H1 (cell line): Measurements from ENCODE around the gene LITAF. TPM values are rescaled to one million over a fixed set of nuclear protein-coding genes. Genes with fewer than 3 reads are reported as not detected.

ENCODE experiments used
- ASH2L ChIP-seq: fragments of 200-600, 300-600 bp; sonication (generic); IDR thresholded peaks from one replicate; pipeline ENCODE4 v1.7.1; 2017; ENCODE audit warnings: low read length
- BCL11A ChIP-seq, 2 experiments: IDR thresholded peaks; one replicate each; pipeline ENCODE4 v1.6.1; 2011; ENCODE audit warnings: low read depth in 2 of 2, low read length in 2 of 2, mild to moderate bottlenecking in 2 of 2
- CHD2 ChIP-seq: IDR thresholded peaks from 2 replicates; pipeline ENCODE4 v1.6.1; 2012; ENCODE audit warnings: low read length, improper control_type of control experiment
- CREB1 ChIP-seq: IDR thresholded peaks from 2 replicates; pipeline ENCODE4 v1.6.1; 2012; ENCODE audit warnings: inconsistent platforms
- HDAC2 ChIP-seq, 2 experiments: fragments of 300-600 bp in 1 of 2; sonication (generic) in 1 of 2; IDR thresholded peaks; 2 replicates each; pipeline ENCODE4 v1.6.1; 2011 to 2012; ENCODE audit warnings: low read depth in 2 of 2, low read length in 2 of 2, mild to moderate bottlenecking in 2 of 2, moderate library complexity in 2 of 2, borderline replicate concordance in 1 of 2, inconsistent platforms in 1 of 2
- HDAC6 ChIP-seq: IDR thresholded peaks from one replicate; pipeline ENCODE4 v1.7.1; 2012; ENCODE audit warnings: low read depth, mild to moderate bottlenecking, inconsistent platforms, low read length, moderate library complexity
- NANOG ChIP-seq: IDR thresholded peaks from 2 replicates; pipeline ENCODE4 v1.6.1; 2011; ENCODE audit warnings: low read length, low read depth, mild to moderate bottlenecking, inconsistent platforms; ENCODE audit not compliant: insufficient read depth, poor library complexity, severe bottlenecking
- POU5F1 ChIP-seq: IDR thresholded peaks from 2 replicates; pipeline ENCODE4 v1.6.1; 2011; ENCODE audit warnings: low read depth, mild to moderate bottlenecking, low read length, moderate library complexity
- SUZ12 ChIP-seq: fragments of 200-600 bp; sonication (generic); IDR thresholded peaks from 2 replicates; pipeline ENCODE4 v1.6.1; 2012; ENCODE audit warnings: mild to moderate bottlenecking, inconsistent platforms, low read length, moderate library complexity, mixed read lengths
- TAF1 ChIP-seq: IDR thresholded peaks from 2 replicates; pipeline ENCODE4 v1.6.1; 2011; ENCODE audit warnings: mild to moderate bottlenecking, low read depth, low read length
- ZNF274 ChIP-seq: IDR thresholded peaks from 2 replicates; pipeline ENCODE4 v1.7.0; 2012; ENCODE audit warnings: low read length, borderline replicate concordance; ENCODE audit errors: extremely low read depth
- polyA plus RNA-seq, 7 experiments: library from polyadenylated mRNA; depleted of rRNA in 3 of 7; stranded (reverse) in 5 of 7; unstranded in 2 of 7; fragments of >200 nt in 5 of 7; fragments of 200-250 nt in 2 of 7; gene quantifications; 1 replicate in 5 of 7; 2 replicates in 1 of 7; 4 replicates in 1 of 7; pipeline versions ENCODE4 v1.2.1 to v1.2.3, GENCODE V29; 2011 to 2013; ENCODE audit warnings: missing spikeins in 2 of 7, mixed read lengths in 2 of 7
- total RNA-seq: library from RNA; stranded (reverse); fragmentation: NEBNext Ultra II Directional; extraction: Animal tissue kit (Norgen Biotek cat#: 25700); gene quantifications from 2 replicates; pipeline ENCODE4 v1.2.1, GENCODE V29; 2021
- TF ChIP-seq, protein P1 (sequence below): IDR thresholded peaks from 2 replicates; pipeline ENCODE4 v1.6.1; 2012; ENCODE audit warnings: inconsistent platforms
- TF ChIP-seq, protein P2 (sequence below): IDR thresholded peaks from 2 replicates; pipeline ENCODE4 v1.6.1; 2012; ENCODE audit warnings: inconsistent platforms

Gene LITAF
- total and polyA plus RNA-seq, 2 of the 8 experiments (the other 6 are each of a cell fraction or from before 2014, with no cell fraction given): 165 to 205 TPM

DNA sequence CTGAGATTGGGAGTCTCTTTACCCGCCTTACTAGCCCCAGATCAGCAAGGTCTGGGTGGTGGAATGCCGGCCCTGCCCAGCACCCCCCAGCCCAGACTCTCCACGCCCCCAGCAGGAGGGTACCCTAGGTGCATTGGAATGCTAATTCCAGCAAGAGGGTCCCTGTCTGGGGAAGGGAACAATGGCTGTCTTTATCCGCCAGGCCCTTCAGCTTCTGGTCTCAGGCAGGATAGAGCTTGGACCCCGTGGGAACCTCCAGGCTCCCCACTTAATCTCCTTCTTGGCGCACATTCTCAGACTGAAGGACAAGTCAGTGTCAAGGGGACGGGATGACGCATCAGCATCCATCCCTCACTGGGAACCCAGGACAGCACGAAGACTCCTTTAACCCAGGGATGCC is 85.1 kb downstream of the LITAF start (continued):
- no peak for TF ChIP-seq BCL11A (IDR thresholded peaks at IDR 0.05; ENCODE audit: low read depth in 2 of 2, low read length in 2 of 2)
- TF ChIP-seq, protein P1, sequence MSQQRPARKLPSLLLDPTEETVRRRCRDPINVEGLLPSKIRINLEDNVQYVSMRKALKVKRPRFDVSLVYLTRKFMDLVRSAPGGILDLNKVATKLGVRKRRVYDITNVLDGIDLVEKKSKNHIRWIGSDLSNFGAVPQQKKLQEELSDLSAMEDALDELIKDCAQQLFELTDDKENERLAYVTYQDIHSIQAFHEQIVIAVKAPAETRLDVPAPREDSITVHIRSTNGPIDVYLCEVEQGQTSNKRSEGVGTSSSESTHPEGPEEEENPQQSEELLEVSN: no peak
- TF ChIP-seq, protein P2, sequence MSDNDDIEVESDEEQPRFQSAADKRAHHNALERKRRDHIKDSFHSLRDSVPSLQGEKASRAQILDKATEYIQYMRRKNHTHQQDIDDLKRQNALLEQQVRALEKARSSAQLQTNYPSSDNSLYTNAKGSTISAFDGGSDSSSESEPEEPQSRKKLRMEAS: 0 out of 2 replicates have a peak, but pooled peaks have one; percentile 7
- no peak for TF ChIP-seq CREB1
- TF ChIP-seq NANOG: no peak
- no peak for TF ChIP-seq HDAC6
- peak; percentile 39 to 76; a peak in 2 of 4 replicates for TF ChIP-seq HDAC2 (IDR thresholded peaks at IDR 0.05; ENCODE audit: borderline replicate concordance in 1 of 2, low read depth in 2 of 2, low read length in 2 of 2)
- TF ChIP-seq CHD2: no peak
- TF ChIP-seq ASH2L: peak; percentile 19
- TF ChIP-seq POU5F1: no peak
- TF ChIP-seq SUZ12: no peak
- no peak for TF ChIP-seq ZNF274
- TF ChIP-seq TAF1: no peak
